ENCODE results near the gene MAB21L4. TPM values are rescaled to one million over a fixed set of nuclear protein-coding genes. Genes with fewer than 3 reads are reported as not detected.

The MAB21L4 gene
- total and polyA plus RNA-seq, 2 experiments from 2014 or later, result not detected

GRCh38 chr2:240906911-240907590 is 11.1 kb upstream of the MAB21L4 start:
- H3K4me1 ChIP-seq (ENCODE audit: low read depth), result no peaks in the 10 kb centered on the region
- no peak for TF ChIP-seq CTCF (IDR thresholded peaks at IDR 0.05; ENCODE audit: low read depth, low read length)
- peaks cover 50% of the 10 kb centered on the region for H3K27me3 ChIP-seq
- DNase-seq (ENCODE audit: low read depth in 1 of 2, low spot score in 1 of 2), result no peak
- no peaks in the 10 kb centered on the region for H3K9me3 ChIP-seq (ENCODE audit: low read depth)
- H3K36me3 ChIP-seq, result no peaks in the 10 kb centered on the region
- no peak overlapping the region for H3K4me3 ChIP-seq
- no peak overlapping the region for H3K27ac ChIP-seq

DNA sequence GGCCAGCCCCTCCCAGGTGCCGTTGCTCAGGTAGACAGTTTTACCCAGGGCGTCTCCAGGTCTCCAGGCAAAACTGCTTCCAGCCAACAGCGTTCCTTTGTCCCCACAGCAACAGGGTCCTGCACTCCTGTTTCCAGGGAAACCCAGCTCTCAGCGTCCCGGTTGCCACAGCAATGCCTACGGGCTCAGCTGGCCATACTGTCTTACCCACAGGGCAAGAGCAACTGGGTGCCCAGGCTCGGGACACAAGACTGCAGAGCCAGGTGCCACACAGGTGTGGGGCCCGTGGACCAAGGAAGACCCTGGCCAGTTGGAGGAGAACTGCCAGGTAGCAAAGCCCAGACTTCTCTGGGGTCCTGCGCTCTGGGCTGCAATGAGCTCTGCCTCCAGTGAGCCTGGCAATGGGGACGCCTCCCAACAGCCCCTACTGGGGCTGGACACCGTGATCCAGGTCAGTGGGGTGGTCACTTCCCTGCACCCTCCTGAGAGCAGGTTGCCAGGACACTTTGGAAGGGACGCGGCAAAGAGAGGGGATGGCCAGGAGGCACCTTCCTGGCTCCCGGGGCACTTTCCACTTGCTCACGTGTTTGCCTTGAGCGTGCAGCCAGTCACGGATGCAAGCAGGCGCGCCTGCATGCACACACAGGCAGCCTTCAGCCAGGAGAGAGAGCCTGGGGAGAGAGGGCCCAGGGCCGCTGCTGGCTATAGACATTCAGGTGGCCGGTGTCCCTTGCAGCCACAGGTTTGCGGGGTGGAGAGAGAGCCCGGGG is 10.4 kb upstream of the MAB21L4 start, which contains the start of gene CROCC2:
TSS of gene CROCC2 (plus strand) at position 196 of the 770 bp plus-strand sequence. CDS start at position 374, 178 bp downstream.
- Histone ChIP-seq H3K4me3 (no peak within 1 kb of the TSS), H3K27ac (no peak within 1 kb of the TSS), H3K9me3 (ENCODE audit: low read depth) (no peaks in the 10 kb centered on the region), H3K27me3 (peaks cover 43% of the 10 kb centered on the region), H3K4me1 (ENCODE audit: low read depth) (no peaks in the 10 kb centered on the region), H3K36me3 (no peaks in the 10 kb centered on the region)
- DNase-seq (ENCODE audit: low read depth in 1 of 2, low spot score in 1 of 2), result no peak
- TF ChIP-seq CTCF (IDR thresholded peaks at IDR 0.05; ENCODE audit: low read depth, low read length), result no peak

DNA sequence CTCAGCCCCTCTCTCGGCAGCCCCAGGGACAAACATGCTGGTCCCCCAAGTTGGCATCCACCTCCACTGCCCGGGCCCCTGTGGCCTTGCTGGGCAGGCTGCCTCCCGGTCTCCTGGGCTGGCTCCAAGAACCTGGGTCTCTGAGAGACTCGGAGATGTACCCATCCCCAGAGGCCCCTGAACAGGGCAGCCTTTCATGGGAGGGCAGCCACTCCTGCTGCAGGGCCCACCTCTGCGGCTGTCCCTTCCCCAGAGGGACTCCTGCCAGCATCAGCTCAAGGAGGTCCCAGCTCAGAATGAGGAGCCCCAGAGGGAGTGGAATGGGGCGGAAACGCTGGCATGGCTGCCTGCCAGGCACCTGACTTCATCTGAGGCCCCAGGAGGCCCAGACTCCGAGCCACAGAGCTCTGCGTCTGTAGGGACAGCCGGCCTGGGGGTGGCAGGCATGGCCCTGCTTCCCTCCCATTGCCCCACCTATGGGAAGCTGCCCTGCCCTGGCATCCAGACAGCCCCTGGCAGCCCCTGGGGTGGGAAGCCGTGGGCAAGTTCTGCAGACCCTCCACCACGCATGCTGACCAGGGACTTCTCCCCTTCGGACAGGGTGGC is 9.3 kb upstream of the MAB21L4 start:
- no peaks in the 10 kb centered on the region for H3K4me1 ChIP-seq (ENCODE audit: low read depth)
- no peaks in the 10 kb centered on the region for H3K9me3 ChIP-seq (ENCODE audit: low read depth)
- no peak overlapping the region for H3K27ac ChIP-seq
- TF ChIP-seq CTCF (IDR thresholded peaks at IDR 0.05; ENCODE audit: low read depth, low read length), result no peak
- H3K27me3 ChIP-seq, result peaks cover 39% of the 10 kb centered on the region
- H3K4me3 ChIP-seq, result no peak overlapping the region
- no peaks in the 10 kb centered on the region for H3K36me3 ChIP-seq
- no peak for DNase-seq (ENCODE audit: low read depth in 1 of 2, low spot score in 1 of 2)

DNA sequence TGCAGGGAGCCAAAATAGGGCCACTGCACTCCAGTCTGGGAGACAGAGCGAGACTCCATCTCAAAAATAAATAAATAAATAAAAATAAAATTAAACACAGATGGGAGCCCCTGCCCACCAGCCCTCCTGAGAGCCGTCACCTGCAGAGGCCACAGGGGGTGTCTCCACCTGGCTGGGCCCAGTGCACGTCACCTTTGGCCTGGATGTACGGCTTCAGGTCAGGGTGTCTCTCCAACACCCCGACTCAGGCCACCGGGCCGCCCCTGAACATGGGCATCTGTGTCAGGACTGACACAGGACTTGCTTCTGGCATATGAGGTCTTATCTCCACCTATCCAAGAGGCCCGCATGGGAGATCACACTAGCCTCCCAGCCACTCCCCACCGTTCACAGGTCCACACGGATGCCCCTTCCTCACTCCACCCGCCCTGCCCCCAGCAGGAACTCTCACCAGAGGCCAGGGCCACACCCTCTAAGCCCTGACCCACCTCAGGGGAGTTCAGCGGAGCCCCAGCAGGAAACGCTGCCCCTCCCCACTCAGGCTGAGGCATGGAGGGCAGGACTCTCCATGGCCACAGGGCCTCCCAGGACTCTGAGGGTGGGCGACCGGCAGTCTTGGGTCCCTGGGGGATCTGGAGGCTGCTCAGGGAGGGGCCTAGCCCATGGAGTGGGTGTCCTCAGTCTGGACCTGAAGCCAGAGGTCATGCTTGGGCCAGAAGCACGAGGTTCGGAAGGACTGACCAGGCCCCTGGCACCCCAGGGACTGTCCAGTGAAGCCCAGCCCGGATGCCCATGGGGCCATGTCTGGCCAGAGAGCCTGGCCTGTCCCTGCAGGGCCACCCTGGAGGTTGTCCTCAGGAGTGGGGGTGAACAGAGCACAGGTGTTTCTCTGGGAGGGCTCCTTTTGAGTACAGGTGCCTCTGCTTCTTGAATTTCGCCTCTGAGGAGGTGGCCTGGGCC is 8.5 kb upstream of the MAB21L4 start:
- no peak for TF ChIP-seq CTCF (IDR thresholded peaks at IDR 0.05; ENCODE audit: low read depth, low read length)
- H3K36me3 ChIP-seq, result no peaks in the 10 kb centered on the region
- H3K9me3 ChIP-seq (ENCODE audit: low read depth), result no peaks in the 10 kb centered on the region
- peaks cover 31% of the 10 kb centered on the region for H3K27me3 ChIP-seq
- no peak overlapping the region for H3K27ac ChIP-seq
- no peak overlapping the region for H3K4me3 ChIP-seq
- no peak for DNase-seq (ENCODE audit: low read depth in 1 of 2, low spot score in 1 of 2)
- H3K4me1 ChIP-seq (ENCODE audit: low read depth), result no peaks in the 10 kb centered on the region

Measured in cardiac muscle cell (in vitro differentiated cells and primary cell).